ACC112 (cell line): ENCODE measurements around the gene RNF220.

Experiments
- H2AFZ ChIP-seq: fragments of 200-600 bp; sonication (generic); one replicate; pipeline ENCODE4 v1.6.0; 2017; ENCODE audit warnings: antibody characterized with exemption, low read length; ENCODE audit not compliant: unreplicated experiment
- H3K27ac ChIP-seq: fragments of 200-600 bp; sonication (generic); 2 replicates; pipeline ENCODE4 v1.5.1; 2014; ENCODE audit warnings: low read depth, mild to moderate bottlenecking, antibody characterized with exemption, low read length, moderate library complexity
- H3K27me3 ChIP-seq: fragments of 200-600 bp; sonication (generic); 2 replicates; pipeline ENCODE4 v1.6.1; 2014; ENCODE audit warnings: mild to moderate bottlenecking, antibody characterized with exemption, low read length, moderate library complexity, mixed read lengths; ENCODE audit not compliant: insufficient read depth
- H3K36me3 ChIP-seq: fragments of 200-600 bp; sonication (generic); 2 replicates; pipeline ENCODE4 v1.6.1; 2016; ENCODE audit warnings: mild to moderate bottlenecking, antibody characterized with exemption, low read length, moderate library complexity, mixed read lengths; ENCODE audit not compliant: insufficient read depth
- H3K4me1 ChIP-seq: fragments of 200-600 bp; sonication (generic); one replicate; pipeline ENCODE4 v1.6.1; 2016; ENCODE audit warnings: low read length, mixed read lengths; ENCODE audit not compliant: insufficient read depth, unreplicated experiment, control insufficient read depth
- H3K4me3 ChIP-seq: fragments of 200-600 bp; sonication (generic); 2 replicates; pipeline ENCODE4 v1.5.1; 2014; ENCODE audit warnings: mild to moderate bottlenecking, low read depth, low read length
- H3K79me2 ChIP-seq: fragments of 200-600 bp; sonication (generic); one replicate; pipeline ENCODE4 v1.6.0; 2016; ENCODE audit warnings: low read length; ENCODE audit not compliant: control insufficient read depth, unreplicated experiment, insufficient read depth

The RNF220 gene

GRCh38 chr1:44631333-44631646 is 226.2 kb downstream of the RNF220 start:
- peaks cover 23% of the 10 kb centered on the region for H3K79me2 ChIP-seq
- peak overlapping the region; percentile 84 for H3K4me3 ChIP-seq
- H3K27me3 ChIP-seq, result no peaks in the 10 kb centered on the region
- H3K4me1 ChIP-seq, result peaks cover 34% of the 10 kb centered on the region
- H3K27ac ChIP-seq, result peak overlapping the region; percentile 86
- H2AFZ ChIP-seq, result peak overlapping the region; percentile 92
- peaks cover 5% of the 10 kb centered on the region; the same call in 1 of the 2 replicates for H3K36me3 ChIP-seq

GRCh38 chr1:44631647-44632539 is 226.8 kb downstream of the RNF220 start:
- Histone ChIP-seq H3K27ac (peak overlapping the region; percentile 86), H2AFZ (peak overlapping the region; percentile 92), H3K27me3 (no peaks in the 10 kb centered on the region), H3K4me1 (peaks cover 34% of the 10 kb centered on the region), H3K36me3 (peaks cover 5% of the 10 kb centered on the region; the same call in 1 of the 2 replicates), H3K79me2 (peaks cover 23% of the 10 kb centered on the region), H3K4me3 (peak overlapping the region; percentile 84)

- Histone ChIP-seq H3K27ac (peak overlapping the region; percentile 54; the same call in 1 of the 2 replicates), H3K4me1 (peaks cover 34% of the 10 kb centered on the region), H3K36me3 (peaks cover 7% of the 10 kb centered on the region; the same call in 1 of the 2 replicates), H3K4me3 (peak overlapping the region; percentile 84), H2AFZ (no peak overlapping the region), H3K27me3 (no peaks in the 10 kb centered on the region), H3K79me2 (peaks cover 23% of the 10 kb centered on the region)
These were observed 227.5 kb downstream of the RNF220 start for GRCh38 chr1:44632598-44632997.

- Histone ChIP-seq H3K4me1 (peaks cover 25% of the 10 kb centered on the region), H3K27ac (no peak overlapping the region), H2AFZ (no peak overlapping the region), H3K79me2 (peaks cover 23% of the 10 kb centered on the region), H3K4me3 (no peak overlapping the region), H3K27me3 (no peaks in the 10 kb centered on the region), H3K36me3 (peaks cover 20% of the 10 kb centered on the region; the same call in 1 of the 2 replicates)
These were observed 229.6 kb downstream of the RNF220 start for GRCh38 chr1:44634606-44635189.

GRCh38 chr1:44635439-44635838 is 230.4 kb downstream of the RNF220 start:
- Histone ChIP-seq H3K27ac (no peak overlapping the region), H3K36me3 (peaks cover 20% of the 10 kb centered on the region; the same call in 1 of the 2 replicates), H3K27me3 (no peaks in the 10 kb centered on the region), H2AFZ (no peak overlapping the region), H3K79me2 (peaks cover 23% of the 10 kb centered on the region), H3K4me1 (peaks cover 22% of the 10 kb centered on the region), H3K4me3 (no peak overlapping the region)

GRCh38 chr1:44636083-44636687 is 231.1 kb downstream of the RNF220 start:
- Histone ChIP-seq H3K36me3 (peaks cover 22% of the 10 kb centered on the region; the same call in 1 of the 2 replicates), H3K27ac (no peak overlapping the region), H2AFZ (no peak overlapping the region), H3K4me1 (peaks cover 19% of the 10 kb centered on the region), H3K4me3 (no peak overlapping the region), H3K79me2 (peaks cover 23% of the 10 kb centered on the region), H3K27me3 (no peaks in the 10 kb centered on the region)

GRCh38 chr1:44636688-44637598 is 231.9 kb downstream of the RNF220 start:
- H3K27ac ChIP-seq, result no peak overlapping the region
- peaks cover 23% of the 10 kb centered on the region; the same call in 1 of the 2 replicates for H3K36me3 ChIP-seq

GRCh38 chr1:44637702-44638411 is 232.8 kb downstream of the RNF220 start:
- Histone ChIP-seq H3K36me3 (peaks cover 23% of the 10 kb centered on the region; the same call in 1 of the 2 replicates), H3K4me1 (peaks cover 15% of the 10 kb centered on the region), H3K4me3 (no peak overlapping the region), H2AFZ (no peak overlapping the region), H3K27me3 (no peaks in the 10 kb centered on the region), H3K27ac (no peak overlapping the region), H3K79me2 (peaks cover 21% of the 10 kb centered on the region)

More at GRCh38 chr1:44636688-44637598, 231.9 kb downstream of the RNF220 start:
- Histone ChIP-seq H3K79me2 (peaks cover 23% of the 10 kb centered on the region), H3K4me3 (no peak overlapping the region), H3K27me3 (no peaks in the 10 kb centered on the region), H3K4me1 (peaks cover 16% of the 10 kb centered on the region), H2AFZ (no peak overlapping the region)

GRCh38 chr1:44640200-44640853 is 235.3 kb downstream of the RNF220 start:
- no peaks in the 10 kb centered on the region for H3K79me2 ChIP-seq
- no peaks in the 10 kb centered on the region for H3K27me3 ChIP-seq
- no peaks in the 10 kb centered on the region for H3K4me1 ChIP-seq
- no peak overlapping the region for H3K27ac ChIP-seq
- H3K36me3 ChIP-seq, result peaks cover 19% of the 10 kb centered on the region; the same call in 1 of the 2 replicates
- H2AFZ ChIP-seq, result no peak overlapping the region
- H3K4me3 ChIP-seq, result no peak overlapping the region
